OCI-LY7 (cell line): ENCODE results near the gene NRK.

ENCODE experiments used
- CTCF ChIP-seq: fragments of 200-600 bp; sonication (generic); conservative IDR thresholded peaks from 2 replicates; pipeline ENCODE4 v1.5.1; 2014; ENCODE audit warnings: mild to moderate bottlenecking, antibody characterized with exemption, low read length, moderate library complexity, mixed read lengths
- EZH2phosphoT487 ChIP-seq: fragments of 200-600 bp; sonication (generic); IDR thresholded peaks from 2 replicates; pipeline ENCODE4 v1.6.1; 2018; ENCODE audit warnings: low read depth, borderline replicate concordance, mild to moderate bottlenecking, mixed run types, antibody characterized with exemption, low read length, moderate library complexity, mixed read lengths

GRCh38 chrX:105870445-105870844 is 48.1 kb downstream of the NRK start:
- TF ChIP-seq CTCF (no peak), EZH2phosphoT487 (no peak)
